ENCODE data around the gene MYORG. TPM values are rescaled to one million over a fixed set of nuclear protein-coding genes. Genes with fewer than 3 reads are reported as not detected.

The MYORG gene
- 5.3 to 7.8 TPM (median 6.9 TPM) in 5 replicates for total RNA-seq (2022; extraction: Qiagen RNA extraction)

GRCh38 chr9:34376596-34377403 is at the start of gene MYORG:
MYORG (minus strand) TSS chr9:34376898; CDS start chr9:34372943, 3,955 bp downstream.

GRCh38 chr9:34328987-34329832 is 47.5 kb downstream of the MYORG start, which contains the start of the genes KIF24 and NUDT2:
KIF24 (minus strand) TSS chr9:34329268; CDS start chr9:34311346, 17,922 bp downstream.
NUDT2 (plus strand) TSS chr9:34329569; CDS start chr9:34339040, 9,471 bp downstream.

Other genes starting within 250 kb of the MYORG start
- gene UBAP1, start 197.9 kb downstream of the MYORG start, total RNA-seq (2022; extraction: Qiagen RNA extraction): 45.9 to 53.5 TPM (median 49.4 TPM) in 5 replicates
- gene KIF24, start 47.6 kb downstream of the MYORG start, total RNA-seq (2022; extraction: Qiagen RNA extraction): 2.9 to 3.5 TPM (median 3.2 TPM) in 5 replicates
- 23.5 to 24.9 TPM (median 23.9 TPM) in 5 replicates for gene NUDT2, start 47.3 kb downstream of the MYORG start, total RNA-seq (2022; extraction: Qiagen RNA extraction)
- gene FAM219A, start 81.7 kb upstream of the MYORG start, total RNA-seq (2022; extraction: Qiagen RNA extraction): 15.0 to 18.1 TPM (median 16.0 TPM) in 5 replicates
- 0.10 to 0.51 TPM (median 0.18 TPM) in 5 replicates for gene DNAI1, start 81.9 kb upstream of the MYORG start, total RNA-seq (2022; extraction: Qiagen RNA extraction)
- gene ENHO, start 146.1 kb upstream of the MYORG start, total RNA-seq (2022; extraction: Qiagen RNA extraction): 0.94 to 2.8 TPM (median 2.0 TPM) in 5 replicates
- 0.06 to 0.14 TPM (median 0.12 TPM) in 5 replicates for gene CNTFR, start 212.8 kb upstream of the MYORG start, total RNA-seq (2022; extraction: Qiagen RNA extraction)
- 39.5 to 48.6 TPM (median 45.9 TPM) in 5 replicates for gene RPP25L, start 235.2 kb upstream of the MYORG start, total RNA-seq (2022; extraction: Qiagen RNA extraction)
- 102 to 113 TPM (median 108 TPM) in 5 replicates for gene DCTN3, start 243.6 kb upstream of the MYORG start, total RNA-seq (2022; extraction: Qiagen RNA extraction)